Measurements from ENCODE around the gene RPLP1.

RPLP1 gene

GRCh38 chr15:69412274-69412673 lies 40.3 kb upstream of the RPLP1 start:
- no peak for TF ChIP-seq FOXM1 (IDR thresholded peaks at IDR 0.05; ENCODE audit: borderline replicate concordance, low read depth)
- no peak for TF ChIP-seq REST (IDR thresholded peaks at IDR 0.05; ENCODE audit: low read depth)
- TF ChIP-seq YY1 (IDR thresholded peaks at IDR 0.05; ENCODE audit: low read depth): no peak
- no peak for TF ChIP-seq ZBTB7A (IDR thresholded peaks at IDR 0.05; ENCODE audit: low read depth)
- TF ChIP-seq EGR1 (IDR thresholded peaks at IDR 0.05): no peak
- TF ChIP-seq EP300 (IDR thresholded peaks at IDR 0.05; ENCODE audit: borderline replicate concordance): no peak
- TF ChIP-seq USF1 (IDR thresholded peaks at IDR 0.05): no peak
- TF ChIP-seq TAF1 (IDR thresholded peaks at IDR 0.05; ENCODE audit: low read depth): no peak

GRCh38 chr15:69412701-69413100 lies 39.9 kb upstream of the RPLP1 start:
- no peak for TF ChIP-seq TCF12 (IDR thresholded peaks at IDR 0.05; ENCODE audit: low read depth)
- no peak for TF ChIP-seq YY1 (IDR thresholded peaks at IDR 0.05; ENCODE audit: low read depth)
- no peak for TF ChIP-seq USF1 (IDR thresholded peaks at IDR 0.05)
- no peak for TF ChIP-seq FOXM1 (IDR thresholded peaks at IDR 0.05; ENCODE audit: borderline replicate concordance, low read depth)

- TF ChIP-seq EGR1 (IDR thresholded peaks at IDR 0.05) (no peak), TCF12 (IDR thresholded peaks at IDR 0.05; ENCODE audit: low read depth) (peak; percentile 19; the same call in 1 of the 2 replicates), TAF1 (IDR thresholded peaks at IDR 0.05; ENCODE audit: low read depth) (peak; percentile 76), REST (IDR thresholded peaks at IDR 0.05; ENCODE audit: low read depth) (no peak), YY1 (IDR thresholded peaks at IDR 0.05; ENCODE audit: low read depth) (peak; percentile 35; the same call in 1 of the 2 replicates), FOXM1 (IDR thresholded peaks at IDR 0.05; ENCODE audit: borderline replicate concordance, low read depth) (peak; percentile 100), MAX (IDR thresholded peaks at IDR 0.05) (peak; percentile 96), ZBTB7A (IDR thresholded peaks at IDR 0.05; ENCODE audit: low read depth) (peak; percentile 88), CREB1 (IDR thresholded peaks at IDR 0.05; ENCODE audit: low read depth) (peak; percentile 79), EP300 (IDR thresholded peaks at IDR 0.05; ENCODE audit: borderline replicate concordance) (peak; percentile 33; the same call in 1 of the 2 replicates), TEAD4 (IDR thresholded peaks at IDR 0.05) (no peak)
Observed at GRCh38 chr15:69413822-69414700, 38.6 kb upstream of the RPLP1 start, which contains the start of gene KIF23. TSS of gene KIF23 (plus strand) at chr15:69414349. CDS start at chr15:69414466, 117 bp downstream.

- TF ChIP-seq FOXM1 (IDR thresholded peaks at IDR 0.05; ENCODE audit: borderline replicate concordance, low read depth) (no peak), TAF1 (IDR thresholded peaks at IDR 0.05; ENCODE audit: low read depth) (0 out of 2 replicates have a peak, but pooled peaks have one; percentile 33), TEAD4 (IDR thresholded peaks at IDR 0.05) (peak; percentile 74)
Observed at GRCh38 chr15:69414701-69415167, 37.9 kb upstream of the RPLP1 start.

GRCh38 chr15:69415381-69415780 lies 37.2 kb upstream of the RPLP1 start:
- TF ChIP-seq EP300 (IDR thresholded peaks at IDR 0.05; ENCODE audit: borderline replicate concordance): no peak
- no peak for TF ChIP-seq USF1 (IDR thresholded peaks at IDR 0.05)
- no peak for TF ChIP-seq MAX (IDR thresholded peaks at IDR 0.05)
- no peak for TF ChIP-seq YY1 (IDR thresholded peaks at IDR 0.05; ENCODE audit: low read depth)
- TF ChIP-seq ZBTB7A (IDR thresholded peaks at IDR 0.05; ENCODE audit: low read depth): no peak
- TF ChIP-seq RAD21 (IDR thresholded peaks at IDR 0.05; ENCODE audit: low read depth): no peak
- no peak for TF ChIP-seq REST (IDR thresholded peaks at IDR 0.05; ENCODE audit: low read depth)
- TF ChIP-seq TCF12 (IDR thresholded peaks at IDR 0.05; ENCODE audit: low read depth): no peak
- no peak for TF ChIP-seq NFIC (IDR thresholded peaks at IDR 0.05)
- no peak for TF ChIP-seq EGR1 (IDR thresholded peaks at IDR 0.05)
- no peak for TF ChIP-seq TAF1 (IDR thresholded peaks at IDR 0.05; ENCODE audit: low read depth)
- no peak for TF ChIP-seq CREB1 (IDR thresholded peaks at IDR 0.05; ENCODE audit: low read depth)
- TF ChIP-seq CEBPB (IDR thresholded peaks at IDR 0.05): no peak
